Measurements from ENCODE around the gene KCNJ14. TPM values are rescaled to one million over a fixed set of nuclear protein-coding genes. Genes with fewer than 3 reads are reported as not detected.

KCNJ14 gene
- total RNA-seq, result 1 to 10 TPM; 1.8 to 2.0 TPM
- 0.12 TPM for polyA plus RNA-seq

GRCh38 chr19:48455171-48455907 is at the start of gene KCNJ14:
TSS of gene KCNJ14 (plus strand) at chr19:48455574. CDS start at chr19:48461725, 6,151 bp downstream.
- Mint-ChIP-seq H3K4me1 (peaks cover 3 to 8% (median 7%) of the 10 kb centered on the region in 3 donors), H3K9me3 (no peaks in the 10 kb centered on the region), H3K36me3 (peaks cover 5 to 66% (median 11%) of the 10 kb centered on the region in 3 donors), H3K4me3 (no peak within 1 kb of the TSS), H3K27me3 (no peaks in the 10 kb centered on the region), H3K27ac (peak within 1 kb of the TSS in 2 of 8 donors; percentile 41 to 43)
- Histone ChIP-seq H3K4me3 (ENCODE audit: low read length) (no peak within 1 kb of the TSS), H3K27ac (ENCODE audit: low read depth, low read length) (no peak within 1 kb of the TSS), H3K36me3 (ENCODE audit: insufficient read depth, low read length) (peaks cover 32% of the 10 kb centered on the region), H3K27me3 (ENCODE audit: insufficient read depth, low read length, poor library complexity, severe bottlenecking) (no peaks in the 10 kb centered on the region), H3K4me1 (ENCODE audit: insufficient read depth, low read length) (no peaks in the 10 kb centered on the region), H3K9me3 (ENCODE audit: low read length) (no peaks in the 10 kb centered on the region)
- no peak for DNase-seq
- POLR2A ChIA-PET, result interaction anchor here (0.6 kb wide), 1 partner anchor 60 kb away, joined by 5 read pairs; no protein-coding TSS in a partner anchor
- CTCF ChIA-PET, result no interaction called here

DNA sequence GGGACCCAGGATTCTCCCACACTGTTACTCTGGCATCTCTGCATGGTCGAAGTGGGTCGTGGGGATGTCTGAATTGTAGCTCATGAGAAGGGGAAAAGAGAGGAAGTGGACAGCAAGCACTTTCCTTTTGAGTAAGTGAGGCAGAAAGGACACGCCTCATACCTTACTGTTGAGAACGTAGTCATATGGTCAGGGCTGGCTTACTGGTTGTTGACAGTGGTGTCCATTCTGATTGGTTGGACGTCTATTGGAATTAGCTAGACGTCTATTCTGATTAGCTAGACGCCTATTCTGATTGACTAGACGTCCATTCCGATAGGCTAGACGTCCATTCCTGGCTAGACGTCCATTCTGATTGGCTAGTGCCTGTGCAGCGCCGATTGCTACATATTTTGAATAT is 49.5 kb upstream of the KCNJ14 start:
- Histone ChIP-seq H3K4me1 (ENCODE audit: insufficient read depth, low read length) (no peaks in the 10 kb centered on the region), H3K36me3 (ENCODE audit: insufficient read depth, low read length) (no peaks in the 10 kb centered on the region), H3K27ac (ENCODE audit: low read depth, low read length) (no peak overlapping the region), H3K9me3 (ENCODE audit: low read length) (no peaks in the 10 kb centered on the region), H3K4me3 (ENCODE audit: low read length) (no peak overlapping the region), H3K27me3 (ENCODE audit: insufficient read depth, low read length, poor library complexity, severe bottlenecking) (no peaks in the 10 kb centered on the region)
- no peak overlapping the region for H3K4me3 Mint-ChIP-seq
- H3K27me3 Mint-ChIP-seq, result peaks cover 9 to 25% of the 10 kb centered on the region in 2 donors
- H3K4me1 Mint-ChIP-seq, result peaks cover 9 to 18% (median 13%) of the 10 kb centered on the region in 3 donors
- POLR2A ChIA-PET, result no interaction called here
- H3K27ac Mint-ChIP-seq, result no peak overlapping the region
- no peak for DNase-seq
- H3K9me3 Mint-ChIP-seq, result peaks cover 0 to 2% (median 0%) of the 10 kb centered on the region in 5 donors
- CTCF ChIA-PET, result interaction anchor here (0.8 to 1.4 kb wide), 2 partner anchors 9 to 25 kb away, joined by 4 to 5 read pairs; no protein-coding TSS in a partner anchor
- no peaks in the 10 kb centered on the region for H3K36me3 Mint-ChIP-seq

GRCh38 chr19:48413879-48414587 is 41.3 kb upstream of the KCNJ14 start:
- CTCF ChIA-PET, result interaction anchor here (1.1 to 2.4 kb wide), 3 partner anchors 9 to 75 kb away, joined by 4 to 8 read pairs (median 4); partner anchors contain the start of gene KDELR1
- no peak overlapping the region for H3K4me3 ChIP-seq (ENCODE audit: low read length)
- no peak overlapping the region for H3K27ac ChIP-seq (ENCODE audit: low read depth, low read length)

DNA sequence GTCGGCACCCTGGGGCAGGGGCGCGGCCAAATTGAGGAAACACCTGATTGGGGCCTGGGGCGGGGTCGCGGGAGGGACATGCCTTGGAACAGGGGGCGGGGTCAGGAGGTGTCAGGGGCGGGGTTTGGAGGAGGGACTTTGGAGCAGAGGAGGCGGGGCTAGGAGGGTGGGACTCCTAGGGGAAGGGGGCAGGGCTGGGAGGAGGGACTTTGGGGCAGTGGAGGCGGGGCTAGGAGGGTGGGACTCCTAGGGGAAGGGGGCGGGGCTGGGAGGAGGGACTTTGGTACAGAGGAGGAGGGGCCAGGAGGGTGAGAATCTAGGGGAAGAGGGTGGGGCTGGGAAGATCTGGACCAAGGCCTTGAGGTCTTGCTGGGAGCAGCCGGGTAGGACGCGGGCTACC is 40.0 kb upstream of the KCNJ14 start:
- H3K9me3 Mint-ChIP-seq, result no peaks in the 10 kb centered on the region
- H3K4me1 ChIP-seq (ENCODE audit: insufficient read depth, low read length), result peaks cover 13% of the 10 kb centered on the region
- POLR2A ChIA-PET, result interaction anchor here (0.7 kb wide), 1 partner anchor 96 kb away, joined by 3 read pairs; no protein-coding TSS in a partner anchor
- peak overlapping the region in 6 of 7 donors; percentile 19 to 86 (median 81) for H3K4me3 Mint-ChIP-seq
- H3K36me3 Mint-ChIP-seq, result no peaks in the 10 kb centered on the region
- peaks cover 3 to 18% of the 10 kb centered on the region in 2 donors for H3K27me3 Mint-ChIP-seq
- peak; percentile 53 to 79 (median 65) for DNase-seq
- H3K36me3 ChIP-seq (ENCODE audit: insufficient read depth, low read length), result no peaks in the 10 kb centered on the region
- no peak overlapping the region for H3K27ac ChIP-seq (ENCODE audit: low read depth, low read length)
- no peak overlapping the region for H3K4me3 ChIP-seq (ENCODE audit: low read length)
- H3K9me3 ChIP-seq (ENCODE audit: low read length), result no peaks in the 10 kb centered on the region
- peaks cover 16 to 38% (median 19%) of the 10 kb centered on the region in 3 donors for H3K4me1 Mint-ChIP-seq
- H3K27ac Mint-ChIP-seq, result peak overlapping the region in 1 of 8 donors; percentile 14
- H3K27me3 ChIP-seq (ENCODE audit: insufficient read depth, low read length, poor library complexity, severe bottlenecking), result no peaks in the 10 kb centered on the region
- CTCF ChIA-PET, result interaction anchor here (1.5 to 2.4 kb wide), 2 partner anchors 24 to 74 kb away, joined by 4 to 8 read pairs; partner anchors contain the start of gene KDELR1

More at GRCh38 chr19:48413879-48414587, 41.3 kb upstream of the KCNJ14 start:
- Histone ChIP-seq H3K27me3 (ENCODE audit: insufficient read depth, low read length, poor library complexity, severe bottlenecking) (no peaks in the 10 kb centered on the region), H3K4me1 (ENCODE audit: insufficient read depth, low read length) (peaks cover 13% of the 10 kb centered on the region), H3K9me3 (ENCODE audit: low read length) (no peaks in the 10 kb centered on the region), H3K36me3 (ENCODE audit: insufficient read depth, low read length) (no peaks in the 10 kb centered on the region)
- H3K36me3 Mint-ChIP-seq, result no peaks in the 10 kb centered on the region
- H3K9me3 Mint-ChIP-seq, result no peaks in the 10 kb centered on the region
- H3K27ac Mint-ChIP-seq, result peak overlapping the region in 3 of 8 donors; percentile 47 to 80 (median 58)
- peak overlapping the region; percentile 32 to 86 (median 79) for H3K4me3 Mint-ChIP-seq
- H3K27me3 Mint-ChIP-seq, result peaks cover 3 to 16% of the 10 kb centered on the region in 2 donors
- DNase-seq, result no peak
- H3K4me1 Mint-ChIP-seq, result peaks cover 12 to 35% (median 16%) of the 10 kb centered on the region in 3 donors
- POLR2A ChIA-PET, result interaction anchor here (0.9 kb wide), 1 partner anchor 22 kb away, joined by 3 read pairs; the partner anchor contains the start of gene KDELR1

GRCh38 chr19:48415806-48416221 is 39.6 kb upstream of the KCNJ14 start:
- ChIA-PET POLR2A (no interaction called here), CTCF (no interaction called here)

DNA sequence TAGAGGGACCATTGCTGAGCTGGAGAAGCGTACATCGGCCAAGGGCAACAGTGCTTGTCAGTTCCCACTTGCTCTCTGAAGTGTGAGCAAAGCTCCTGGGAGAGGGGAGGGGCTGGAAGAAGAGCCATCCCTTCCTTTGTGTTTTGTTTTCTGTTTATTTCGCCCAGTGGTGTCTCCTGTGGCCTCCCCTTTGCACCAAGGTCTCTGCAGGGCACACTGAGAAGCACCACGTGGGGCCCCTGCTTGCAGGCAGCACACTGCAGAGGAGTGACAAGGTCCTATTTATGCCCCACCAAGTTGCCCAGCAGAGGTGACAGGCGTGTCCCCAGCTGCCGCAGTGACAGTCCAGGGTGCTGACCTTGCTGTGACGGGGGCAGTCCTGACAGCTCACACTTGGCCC is 38.0 kb upstream of the KCNJ14 start:
- Histone ChIP-seq H3K36me3 (ENCODE audit: insufficient read depth, low read length) (no peaks in the 10 kb centered on the region), H3K4me3 (ENCODE audit: low read length) (no peak overlapping the region), H3K27me3 (ENCODE audit: insufficient read depth, low read length, poor library complexity, severe bottlenecking) (no peaks in the 10 kb centered on the region), H3K4me1 (ENCODE audit: insufficient read depth, low read length) (peaks cover 13% of the 10 kb centered on the region), H3K27ac (ENCODE audit: low read depth, low read length) (no peak overlapping the region), H3K9me3 (ENCODE audit: low read length) (no peaks in the 10 kb centered on the region)
- DNase-seq, result no peak
- CTCF ChIA-PET, result interaction anchor here (1.1 kb wide), 1 partner anchor 26 kb away, joined by 4 read pairs; no protein-coding TSS in a partner anchor
- H3K4me3 Mint-ChIP-seq, result no peak overlapping the region
- peaks cover 16 to 38% (median 19%) of the 10 kb centered on the region in 3 donors for H3K4me1 Mint-ChIP-seq
- H3K36me3 Mint-ChIP-seq, result no peaks in the 10 kb centered on the region
- no peaks in the 10 kb centered on the region for H3K9me3 Mint-ChIP-seq
- POLR2A ChIA-PET, result interaction anchor here (0.5 kb wide), 1 partner anchor 254 kb away, joined by 7 read pairs; no protein-coding TSS in a partner anchor
- H3K27ac Mint-ChIP-seq, result no peak overlapping the region
- H3K27me3 Mint-ChIP-seq, result peaks cover 3 to 18% of the 10 kb centered on the region in 2 donors

More at GRCh38 chr19:48415806-48416221, 39.6 kb upstream of the KCNJ14 start:
- Mint-ChIP-seq H3K4me1 (peaks cover 16 to 38% (median 19%) of the 10 kb centered on the region in 3 donors), H3K27ac (no peak overlapping the region), H3K27me3 (peaks cover 3 to 18% of the 10 kb centered on the region in 2 donors), H3K9me3 (no peaks in the 10 kb centered on the region), H3K4me3 (peak overlapping the region in 6 of 7 donors; percentile 13 to 86 (median 24)), H3K36me3 (no peaks in the 10 kb centered on the region)
- H3K36me3 ChIP-seq (ENCODE audit: insufficient read depth, low read length), result no peaks in the 10 kb centered on the region
- DNase-seq, result no peak
- H3K27me3 ChIP-seq (ENCODE audit: insufficient read depth, low read length, poor library complexity, severe bottlenecking), result no peaks in the 10 kb centered on the region
- no peak overlapping the region for H3K4me3 ChIP-seq (ENCODE audit: low read length)
- H3K9me3 ChIP-seq (ENCODE audit: low read length), result no peaks in the 10 kb centered on the region
- no peak overlapping the region for H3K27ac ChIP-seq (ENCODE audit: low read depth, low read length)
- H3K4me1 ChIP-seq (ENCODE audit: insufficient read depth, low read length), result peaks cover 13% of the 10 kb centered on the region

DNA sequence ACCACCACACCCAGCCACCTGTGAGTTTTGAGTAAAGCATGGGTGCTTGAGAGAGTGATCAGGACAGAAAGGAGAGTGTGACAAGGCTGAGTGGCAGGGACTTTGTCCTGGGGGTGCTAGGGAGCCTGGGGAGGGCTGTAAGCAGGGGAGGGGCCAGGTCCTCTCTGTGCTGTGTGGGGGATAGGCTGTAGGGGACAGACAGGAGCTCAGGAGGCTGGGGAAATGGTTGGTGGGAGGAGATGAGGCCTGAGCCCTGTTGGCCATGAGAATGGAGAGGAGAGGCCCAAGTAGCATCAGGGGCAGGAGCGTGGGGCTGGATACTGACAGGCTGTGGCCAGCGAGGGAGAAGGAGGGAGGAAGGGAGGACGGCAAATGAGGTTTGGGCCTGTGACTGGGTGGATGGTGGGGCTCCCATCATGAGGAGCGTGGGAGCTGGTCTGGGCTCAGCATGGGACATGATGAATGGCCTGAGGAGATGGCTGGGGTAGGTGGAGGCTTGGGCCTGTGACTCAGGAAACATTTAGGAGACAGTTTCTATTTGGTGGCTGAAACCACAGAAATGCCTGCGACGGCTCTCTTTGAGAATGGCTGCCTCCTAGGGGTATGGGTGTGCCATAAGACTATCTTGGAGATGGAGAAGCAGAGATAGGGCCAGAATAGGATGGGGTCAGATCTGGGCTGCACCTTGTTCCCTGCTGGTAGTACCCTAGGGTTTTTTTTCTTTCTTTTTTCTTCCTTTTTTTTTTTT is 36.9 kb upstream of the KCNJ14 start:
- H3K27ac Mint-ChIP-seq, result peak overlapping the region in 4 of 8 donors; percentile 80 to 94 (median 88)
- no peaks in the 10 kb centered on the region for H3K36me3 Mint-ChIP-seq
- Histone ChIP-seq H3K4me1 (ENCODE audit: insufficient read depth, low read length) (peaks cover 13% of the 10 kb centered on the region), H3K9me3 (ENCODE audit: low read length) (no peaks in the 10 kb centered on the region), H3K27me3 (ENCODE audit: insufficient read depth, low read length, poor library complexity, severe bottlenecking) (no peaks in the 10 kb centered on the region), H3K27ac (ENCODE audit: low read depth, low read length) (no peak overlapping the region), H3K4me3 (ENCODE audit: low read length) (no peak overlapping the region), H3K36me3 (ENCODE audit: insufficient read depth, low read length) (no peaks in the 10 kb centered on the region)
- peaks cover 16 to 37% (median 19%) of the 10 kb centered on the region in 3 donors for H3K4me1 Mint-ChIP-seq
- peaks cover 3 to 22% of the 10 kb centered on the region in 2 donors for H3K27me3 Mint-ChIP-seq
- peak overlapping the region; percentile 55 to 91 (median 87) for H3K4me3 Mint-ChIP-seq
- POLR2A ChIA-PET, result no interaction called here
- no peak for DNase-seq
- CTCF ChIA-PET, result interaction anchor here (0.9 to 1.1 kb wide), 2 partner anchors 14 to 27 kb away, joined by 3 to 4 read pairs; no protein-coding TSS in a partner anchor
- H3K9me3 Mint-ChIP-seq, result no peaks in the 10 kb centered on the region

All from CD8-positive, alpha-beta memory T cell (primary cell).